Activated CD4-positive, alpha-beta T cell treated with anti-CD3 and anti-CD28 coated beads, Interleukin-2, amount 10 ng/mL, durations not matched to agents 7 days and 5 days (primary cell): ENCODE results near the gene PPP1CC. TPM values are rescaled to one million over a fixed set of nuclear protein-coding genes. Genes with fewer than 3 reads are reported as not detected.

Experiments
- CTCF ChIA-PET: fragments of 350-600 bp; sonication (Branson Sonifier 250); formaldehyde crosslinking; loops from one replicate; lab custom pipeline; 2021; ENCODE audit warnings: antibody characterized with exemption; lab: Charles Lee
- POLR2A ChIA-PET: fragments of 350-600 bp; sonication (Branson Sonifier 250); formaldehyde crosslinking; loops from one replicate; lab custom pipeline; 2021; ENCODE audit warnings: antibody characterized with exemption; lab: Charles Lee
- DNase-seq: peaks from one replicate; pipeline ENCODE4 v3.0.0-alpha.2; 2020
- H3K27ac Mint-ChIP-seq: one replicate; pipeline ENCODE4 v1.8.0; 2021; ENCODE audit warnings: mild to moderate bottlenecking, moderate library complexity, mixed read lengths
- H3K27me3 Mint-ChIP-seq: one replicate; pipeline ENCODE4 v1.8.0; 2021; ENCODE audit warnings: mixed read lengths
- H3K36me3 Mint-ChIP-seq: one replicate; pipeline ENCODE4 v1.8.0; 2021; ENCODE audit warnings: low read depth, mixed read lengths
- H3K4me1 Mint-ChIP-seq: one replicate; pipeline ENCODE4 v1.8.0; 2021; ENCODE audit warnings: mixed read lengths
- H3K4me3 Mint-ChIP-seq: one replicate; pipeline ENCODE4 v1.8.0; 2021; ENCODE audit warnings: mild to moderate bottlenecking, moderate library complexity, mixed read lengths
- H3K9me3 Mint-ChIP-seq: one replicate; pipeline ENCODE4 v1.8.0; 2021; ENCODE audit warnings: mixed read lengths
- total RNA-seq, 2 experiments: library from RNA; stranded (reverse); gene quantifications; one replicate each; pipeline ENCODE4 v1.2.3, GENCODE V29; 2021

The PPP1CC gene
- total RNA-seq = 100 to 1,000 TPM; 174 to 183 TPM

DNA sequence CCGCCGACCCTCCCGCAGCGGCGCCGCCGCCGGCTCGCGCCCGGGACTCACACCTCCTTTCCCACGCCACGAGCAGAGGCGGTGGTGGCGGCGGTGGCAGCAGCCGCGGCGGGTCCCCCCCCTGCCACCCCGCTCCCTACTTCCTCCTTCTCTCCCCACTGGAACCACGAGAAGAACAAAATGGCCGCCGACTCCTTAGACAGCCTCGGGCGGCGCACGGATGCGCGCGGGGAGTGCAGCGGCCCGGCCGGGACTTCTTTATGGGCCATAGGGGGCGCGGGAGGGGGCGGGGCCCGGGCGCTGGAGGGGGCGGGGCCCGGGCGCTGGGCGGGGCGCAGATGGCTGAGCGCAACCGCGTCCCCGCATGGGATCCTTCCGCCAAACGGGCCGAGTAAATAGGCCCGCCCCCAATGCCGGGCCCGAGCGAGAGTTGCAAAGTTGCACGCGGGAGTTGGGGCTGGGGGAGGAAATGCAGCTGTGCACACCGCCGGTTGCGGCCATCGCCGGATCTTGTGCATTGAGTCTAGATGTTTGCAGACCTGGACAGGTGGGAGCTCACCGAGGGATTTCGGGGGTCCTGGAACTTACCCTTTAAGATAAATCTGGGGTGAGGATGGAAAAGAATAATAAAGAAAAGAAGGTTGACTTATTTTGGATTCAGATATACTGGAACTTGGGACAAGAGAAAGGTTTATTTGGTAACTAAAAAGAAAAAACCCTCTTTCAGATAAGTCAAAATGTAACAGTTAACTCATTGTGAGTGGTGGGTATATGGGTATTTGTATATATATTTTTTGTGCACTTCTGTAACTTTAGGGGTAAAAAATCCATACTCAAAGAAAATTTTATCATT lies at the start of gene PPP1CC:
Gene PPP1CC, minus strand, starts transcription at position 174 of the 853 bp plus-strand sequence. CDS start 184 bp downstream, outside the sequence.
- H3K4me3 Mint-ChIP-seq = peak within 1 kb of the TSS; percentile 100
- CTCF ChIA-PET = interaction anchor here (1.1 to 1.3 kb wide), 2 partner anchors 11 to 18 kb away, joined by 3 read pairs; no protein-coding TSS in a partner anchor

DNA sequence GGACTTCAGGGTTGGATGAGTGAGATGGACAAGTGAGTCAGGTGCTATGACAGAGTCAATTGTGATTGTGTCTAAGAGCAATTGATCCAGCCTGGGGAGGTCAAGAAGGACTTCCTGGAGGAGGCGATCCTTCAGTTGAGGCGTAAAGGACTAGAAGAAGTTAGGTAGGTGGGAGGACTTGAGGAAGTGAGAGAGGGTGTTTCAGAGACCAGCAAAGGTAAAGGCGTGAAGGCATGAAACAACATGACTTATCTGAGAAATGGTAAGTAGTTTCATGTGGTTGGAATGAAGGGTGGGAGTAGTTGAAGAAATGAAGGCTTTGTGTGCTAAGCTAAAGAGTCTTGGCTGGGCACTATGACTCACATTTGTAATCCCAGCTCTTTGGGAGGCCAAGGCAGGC lies 48.9 kb upstream of the PPP1CC start:
- H3K27ac Mint-ChIP-seq = no peak overlapping the region
- ChIA-PET POLR2A (no interaction called here), CTCF (no interaction called here)
- no peak overlapping the region for H3K4me3 Mint-ChIP-seq
- no peaks in the 10 kb centered on the region for H3K27me3 Mint-ChIP-seq
- H3K4me1 Mint-ChIP-seq = peaks cover 2% of the 10 kb centered on the region
- no peak for DNase-seq
- H3K36me3 Mint-ChIP-seq = no peaks in the 10 kb centered on the region
- H3K9me3 Mint-ChIP-seq = peaks cover 3% of the 10 kb centered on the region

More for the DNA sequence above, at the start of gene PPP1CC:
- Mint-ChIP-seq H3K9me3 (no peaks in the 10 kb centered on the region), H3K4me1 (peaks cover 44% of the 10 kb centered on the region), H3K27me3 (peaks cover 2% of the 10 kb centered on the region), H3K27ac (peak within 1 kb of the TSS; percentile 99), H3K36me3 (peaks cover 26% of the 10 kb centered on the region)
- POLR2A ChIA-PET = interaction anchor here (1.0 kb wide), 1 partner anchor 33 kb away, joined by 3 read pairs; no protein-coding TSS in a partner anchor
- DNase-seq = peak; percentile 94

DNA sequence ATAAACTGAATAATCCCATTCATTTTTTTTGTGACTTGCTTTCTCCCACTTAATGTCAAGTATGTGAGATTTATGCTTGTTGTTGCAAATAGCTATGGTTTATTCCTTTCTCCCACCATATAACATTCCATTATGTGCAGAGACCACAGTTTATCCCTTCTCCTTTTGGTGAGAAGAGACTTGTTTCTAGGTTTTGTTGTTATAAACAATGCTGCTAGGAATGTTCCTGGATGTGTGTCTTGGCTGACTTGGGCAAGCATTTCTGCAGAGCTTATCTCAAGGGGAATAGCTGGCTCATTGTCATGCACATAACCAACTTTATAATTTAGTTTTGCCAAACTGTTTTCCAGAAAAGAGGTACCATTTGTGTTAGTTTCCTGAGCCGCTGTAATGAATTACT lies 47.6 kb upstream of the PPP1CC start:
- Mint-ChIP-seq H3K4me3 (no peak overlapping the region), H3K9me3 (peaks cover 3% of the 10 kb centered on the region), H3K27ac (no peak overlapping the region), H3K36me3 (no peaks in the 10 kb centered on the region), H3K4me1 (peaks cover 2% of the 10 kb centered on the region), H3K27me3 (no peaks in the 10 kb centered on the region)
- POLR2A ChIA-PET = no interaction called here
- no peak for DNase-seq
- CTCF ChIA-PET = no interaction called here

DNA sequence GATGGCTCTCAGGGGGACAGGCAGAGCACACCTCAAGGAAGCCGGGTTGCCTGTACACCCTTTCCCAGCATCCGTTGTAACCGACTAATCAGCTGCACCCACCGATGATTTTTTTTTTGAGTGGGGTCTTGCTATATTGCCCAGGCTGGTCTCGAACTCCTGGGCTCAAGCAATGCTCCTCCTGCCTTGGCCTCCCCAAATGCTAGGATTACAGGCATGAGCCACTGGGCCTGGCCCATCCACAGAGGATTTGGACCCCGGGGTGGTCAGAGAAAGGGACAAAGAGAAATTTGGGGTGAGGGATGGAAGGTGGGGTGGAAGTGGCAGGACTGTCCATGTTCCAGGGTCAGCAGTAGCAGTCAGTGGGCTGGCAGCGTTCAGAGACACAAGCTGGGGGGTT lies 43.3 kb upstream of the PPP1CC start:
- Mint-ChIP-seq H3K36me3 (no peaks in the 10 kb centered on the region), H3K27ac (no peak overlapping the region), H3K4me3 (no peak overlapping the region), H3K4me1 (peaks cover 8% of the 10 kb centered on the region), H3K9me3 (no peaks in the 10 kb centered on the region), H3K27me3 (peaks cover 2% of the 10 kb centered on the region)
- ChIA-PET CTCF (interaction anchor here (1.2 to 1.7 kb wide), 2 partner anchors 9 to 13 kb away, joined by 3 to 6 read pairs; no protein-coding TSS in a partner anchor), POLR2A (no interaction called here)
- no peak for DNase-seq

DNA sequence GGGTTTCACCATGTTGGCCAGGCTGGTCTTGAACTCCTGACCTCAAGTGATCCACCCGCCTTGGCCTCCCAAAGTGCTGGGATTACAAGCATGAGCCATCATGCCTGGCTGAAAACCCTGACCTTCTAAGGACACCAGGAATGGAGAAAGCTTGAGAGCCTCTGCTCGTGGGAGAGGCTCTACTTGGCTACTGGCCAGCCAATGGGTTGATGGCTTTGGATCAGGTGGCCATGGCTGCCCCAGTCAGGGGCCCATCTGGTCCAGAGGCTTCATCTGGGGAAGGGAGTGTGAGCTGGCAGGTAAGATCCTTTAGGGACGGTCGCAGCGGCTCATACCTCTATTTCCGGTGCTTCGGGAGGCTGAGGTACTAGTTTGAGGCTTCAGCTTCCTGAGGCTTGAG lies 42.5 kb upstream of the PPP1CC start:
- ChIA-PET POLR2A (no interaction called here), CTCF (interaction anchor here (1.0 to 1.7 kb wide), 2 partner anchors 9 to 13 kb away, joined by 4 to 6 read pairs; no protein-coding TSS in a partner anchor)
- Mint-ChIP-seq H3K4me1 (peaks cover 14% of the 10 kb centered on the region), H3K4me3 (no peak overlapping the region), H3K27me3 (peaks cover 2% of the 10 kb centered on the region), H3K36me3 (peaks cover 4% of the 10 kb centered on the region), H3K9me3 (no peaks in the 10 kb centered on the region), H3K27ac (no peak overlapping the region)
- DNase-seq = no peak

DNA sequence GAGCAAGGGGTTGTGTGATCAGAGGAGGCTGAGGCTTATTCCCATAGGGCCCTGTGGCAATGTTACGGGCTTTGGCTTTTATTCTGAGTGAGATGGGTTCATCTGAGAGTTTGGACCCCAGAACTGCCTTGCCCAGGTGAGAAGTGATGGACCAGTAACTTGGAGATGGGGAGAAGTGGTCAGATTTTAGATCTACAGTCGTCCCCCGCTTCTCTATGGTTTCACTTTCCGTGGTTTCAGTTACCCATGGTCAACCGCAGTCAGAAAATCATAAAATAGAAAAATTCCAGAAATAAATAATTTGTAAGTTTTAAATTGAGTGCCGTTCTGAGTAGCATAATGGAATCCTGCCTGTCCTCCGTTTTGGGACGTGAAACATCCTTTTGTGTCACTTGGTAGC lies 40.2 kb upstream of the PPP1CC start:
- ChIA-PET CTCF (no interaction called here), POLR2A (no interaction called here)
- Mint-ChIP-seq H3K9me3 (no peaks in the 10 kb centered on the region), H3K4me3 (no peak overlapping the region), H3K27ac (no peak overlapping the region), H3K4me1 (peaks cover 37% of the 10 kb centered on the region), H3K36me3 (peaks cover 4% of the 10 kb centered on the region), H3K27me3 (peaks cover 2% of the 10 kb centered on the region)
- DNase-seq = no peak

DNA sequence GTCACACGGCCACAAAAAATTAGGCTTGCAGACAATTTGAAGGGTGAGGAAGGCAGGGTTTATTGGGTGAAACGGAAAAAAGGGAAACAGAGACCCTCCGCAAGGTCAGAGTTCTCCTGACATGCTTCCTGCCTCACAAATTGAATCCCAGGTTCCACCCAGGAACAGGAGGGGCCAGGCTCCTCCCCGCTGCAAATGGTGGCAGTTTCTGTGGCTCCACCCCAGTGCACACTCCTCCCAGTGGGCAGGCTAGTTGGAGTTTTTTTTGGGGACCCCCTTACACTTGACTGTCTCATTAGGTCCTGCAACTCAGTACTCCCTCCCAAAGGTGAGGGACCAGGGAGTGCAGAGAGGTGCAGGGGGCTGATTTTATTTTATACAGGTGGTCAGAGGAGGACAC lies 39.4 kb upstream of the PPP1CC start:
- Mint-ChIP-seq H3K4me3 (no peak overlapping the region), H3K27me3 (peaks cover 2% of the 10 kb centered on the region), H3K27ac (peak overlapping the region; percentile 58), H3K4me1 (peaks cover 41% of the 10 kb centered on the region), H3K9me3 (no peaks in the 10 kb centered on the region), H3K36me3 (peaks cover 4% of the 10 kb centered on the region)
- no peak for DNase-seq
- ChIA-PET POLR2A (interaction anchor here (0.6 kb wide), 1 partner anchor 1079 kb away, joined by 4 read pairs; no protein-coding TSS in a partner anchor), CTCF (interaction anchor here (0.7 to 1.0 kb wide), 2 partner anchors 9 to 27 kb away, joined by 3 to 4 read pairs; no protein-coding TSS in a partner anchor)

DNA sequence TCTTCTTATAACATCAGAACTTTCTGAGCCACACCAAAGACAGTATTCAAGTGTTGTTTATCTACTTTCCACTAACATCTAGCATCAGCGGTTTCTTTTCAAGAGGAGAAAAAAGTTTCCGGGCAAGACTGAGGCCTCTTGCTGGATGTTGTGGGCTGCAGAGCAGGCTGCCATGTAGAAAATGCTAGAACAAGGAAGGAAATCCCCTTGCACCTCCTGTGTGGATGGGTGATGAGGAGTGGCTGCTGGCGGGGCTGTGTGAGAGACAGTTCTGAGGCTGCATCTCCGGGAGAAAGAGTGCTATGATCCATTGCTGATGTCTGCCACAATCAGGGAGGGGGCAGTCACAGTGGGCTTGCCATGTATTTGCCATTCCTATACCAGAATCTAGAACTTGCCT lies 37.8 kb upstream of the PPP1CC start:
- Mint-ChIP-seq H3K36me3 (peaks cover 4% of the 10 kb centered on the region), H3K4me1 (peaks cover 57% of the 10 kb centered on the region), H3K27me3 (peaks cover 2% of the 10 kb centered on the region), H3K4me3 (peak overlapping the region; percentile 45), H3K27ac (peak overlapping the region; percentile 87), H3K9me3 (no peaks in the 10 kb centered on the region)
- POLR2A ChIA-PET = no interaction called here
- peak; percentile 64 for DNase-seq
- CTCF ChIA-PET = no interaction called here

DNA sequence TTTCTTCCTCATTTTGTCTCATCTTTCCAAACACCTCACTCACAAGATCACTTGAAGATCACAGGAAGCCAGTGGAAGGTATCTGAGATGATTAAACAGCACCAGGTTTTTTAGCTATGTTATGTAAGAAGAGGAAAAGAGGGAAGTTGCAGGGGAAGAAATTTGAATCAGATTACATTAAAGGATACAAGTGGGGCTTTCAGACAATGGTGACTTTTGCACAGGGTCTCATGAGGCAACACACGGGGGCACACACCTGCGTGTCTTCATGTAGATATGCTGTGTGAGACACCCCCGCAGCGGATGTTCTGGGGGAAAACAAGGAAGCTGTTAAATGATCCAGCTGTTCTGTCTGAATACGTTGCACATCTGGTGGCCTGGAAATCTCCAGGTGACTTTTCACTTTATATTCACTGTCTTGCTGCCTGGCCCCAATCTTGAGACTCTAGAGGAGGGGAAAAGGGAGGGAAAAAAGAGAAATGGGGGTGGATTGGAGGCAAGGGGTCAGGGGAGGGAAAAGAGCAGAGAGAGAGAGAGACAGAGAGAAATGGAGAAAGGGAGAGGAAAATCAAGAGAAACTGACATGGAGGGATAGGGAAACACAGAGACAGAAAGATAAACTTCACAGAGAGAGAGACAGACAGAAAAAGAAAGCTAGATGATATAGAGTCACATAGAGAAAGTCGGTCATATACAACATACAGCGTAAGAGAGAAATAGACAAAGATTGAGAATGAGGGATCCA lies 36.3 kb upstream of the PPP1CC start:
- Mint-ChIP-seq H3K4me1 (peaks cover 61% of the 10 kb centered on the region), H3K9me3 (no peaks in the 10 kb centered on the region), H3K4me3 (peak overlapping the region; percentile 14), H3K36me3 (peaks cover 6% of the 10 kb centered on the region), H3K27me3 (peaks cover 2% of the 10 kb centered on the region), H3K27ac (peak overlapping the region; percentile 76)
- POLR2A ChIA-PET = no interaction called here
- CTCF ChIA-PET = interaction anchor here (1.0 to 1.3 kb wide), 2 partner anchors 16 to 24 kb away, joined by 3 to 4 read pairs; no protein-coding TSS in a partner anchor
- DNase-seq = no peak

DNA sequence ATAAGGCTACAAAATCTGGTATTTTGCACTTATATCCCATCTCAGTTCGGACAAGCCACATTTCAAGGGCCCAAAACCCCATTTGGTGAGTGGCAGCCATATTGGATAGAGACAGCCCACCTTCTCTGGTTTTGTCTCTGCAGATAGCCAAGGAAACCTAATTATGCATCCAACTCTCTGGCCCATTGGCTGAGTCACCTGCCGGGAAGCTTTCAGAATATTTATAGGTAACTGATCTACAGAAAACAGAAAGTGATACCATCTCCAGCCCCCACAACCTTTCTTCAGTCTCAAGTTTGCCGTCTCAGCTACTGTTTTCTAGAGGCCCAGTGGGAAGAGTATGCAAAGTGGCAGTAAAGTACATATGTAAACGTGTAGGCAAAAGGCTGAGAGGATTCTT lies 33.7 kb upstream of the PPP1CC start:
- Mint-ChIP-seq H3K27me3 (no peaks in the 10 kb centered on the region), H3K27ac (peak overlapping the region; percentile 82), H3K9me3 (peaks cover 4% of the 10 kb centered on the region), H3K4me3 (no peak overlapping the region), H3K36me3 (peaks cover 11% of the 10 kb centered on the region), H3K4me1 (peaks cover 68% of the 10 kb centered on the region)
- DNase-seq = peak; percentile 48
- POLR2A ChIA-PET = interaction anchor here (0.6 to 1.1 kb wide), 3 partner anchors 14 to 308 kb away, joined by 3 to 11 read pairs (median 6); partner anchors contain the start of genes FAM216A and PPP1CC
- CTCF ChIA-PET = interaction anchor here (0.6 to 1.2 kb wide), 4 partner anchors 9 to 21 kb away, joined by 3 to 6 read pairs (median 4); no protein-coding TSS in a partner anchor

DNA sequence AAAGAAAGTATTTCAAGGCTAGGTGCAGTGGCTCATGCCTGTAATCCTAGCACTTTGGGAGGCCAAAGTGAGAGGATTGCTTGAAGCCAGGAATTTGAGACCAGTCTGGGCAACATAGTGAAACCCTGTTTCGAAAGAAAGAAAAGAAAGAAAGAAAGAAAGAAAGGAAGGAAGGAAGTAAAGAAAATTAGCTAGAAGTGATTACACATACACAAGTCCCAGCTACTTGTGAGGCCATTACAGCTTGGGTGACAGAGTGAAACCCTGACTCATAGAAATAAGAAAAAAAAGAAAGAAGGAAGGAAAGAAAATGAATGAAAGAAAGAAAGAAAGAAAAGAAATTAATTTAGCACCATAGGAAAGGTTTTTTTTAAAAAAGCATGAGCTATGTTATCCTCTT lies 33.3 kb upstream of the PPP1CC start:
- CTCF ChIA-PET = interaction anchor here (0.6 to 1.2 kb wide), 5 partner anchors 10 to 29 kb away, joined by 3 to 6 read pairs (median 3); no protein-coding TSS in a partner anchor

DNA sequence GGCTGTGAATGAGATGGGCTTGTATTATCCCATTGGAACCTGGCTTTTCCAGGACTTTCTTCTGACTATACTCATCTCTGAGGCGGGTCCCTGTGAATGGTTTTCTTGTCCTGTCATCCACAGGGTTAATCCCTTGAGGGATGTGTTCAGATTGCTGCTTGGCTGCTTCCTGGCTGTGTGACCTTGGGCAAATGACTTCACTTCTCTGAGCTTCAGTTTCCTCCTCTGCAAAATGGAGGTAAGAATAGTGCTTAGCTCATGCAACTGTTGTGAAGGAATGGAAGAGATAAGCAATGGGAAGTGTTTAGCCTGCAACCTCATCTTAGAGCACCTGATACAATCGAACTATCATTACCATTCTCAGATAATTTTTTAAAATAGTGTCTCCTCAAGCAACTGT lies 32.1 kb upstream of the PPP1CC start:
- CTCF ChIA-PET = interaction anchor here (0.7 to 1.3 kb wide), 3 partner anchors 11 to 34 kb away, joined by 3 to 4 read pairs (median 3); no protein-coding TSS in a partner anchor
- Mint-ChIP-seq H3K36me3 (peaks cover 7% of the 10 kb centered on the region), H3K4me3 (no peak overlapping the region), H3K27ac (peak overlapping the region; percentile 60), H3K9me3 (peaks cover 6% of the 10 kb centered on the region), H3K4me1 (peaks cover 57% of the 10 kb centered on the region), H3K27me3 (no peaks in the 10 kb centered on the region)
- POLR2A ChIA-PET = no interaction called here
- no peak for DNase-seq

More for the DNA sequence above, 33.3 kb upstream of the PPP1CC start:
- no peak for DNase-seq
- no peaks in the 10 kb centered on the region for H3K27me3 Mint-ChIP-seq
- no peak overlapping the region for H3K4me3 Mint-ChIP-seq
- peaks cover 68% of the 10 kb centered on the region for H3K4me1 Mint-ChIP-seq
- peaks cover 5% of the 10 kb centered on the region for H3K9me3 Mint-ChIP-seq
- POLR2A ChIA-PET = interaction anchor here (1.1 kb wide), 1 partner anchor 34 kb away, joined by 3 read pairs; the partner anchor contains the start of gene PPP1CC
- peaks cover 11% of the 10 kb centered on the region for H3K36me3 Mint-ChIP-seq
- peak overlapping the region; percentile 82 for H3K27ac Mint-ChIP-seq
